A549 (cell line): Measurements from ENCODE around the gene LRIG2.
"Not testable (repeated sequence)": the region's sequence is repeated elsewhere in the genome, so short reads cannot be mapped to it uniquely, and the experiment has no call there.

Experiments
- CTCF ChIP-seq: fragments of >200 bp; sonication (Bioruptor Twin); formaldehyde crosslinking; IDR thresholded peaks from 3 replicates; pipeline ENCODE4 v1.5.1; 2016
- GATA3 ChIP-seq: IDR thresholded peaks from 2 replicates; pipeline ENCODE4 v1.6.1; 2012; ENCODE audit warnings: borderline replicate concordance
- KDM1A ChIP-seq: fragments of 200-600 bp; sonication (generic); IDR thresholded peaks from 2 replicates; pipeline ENCODE4 v1.6.1; 2016; ENCODE audit warnings: low read depth, mild to moderate bottlenecking
- POLR2A ChIP-seq: IDR thresholded peaks from 2 replicates; pipeline ENCODE4 v1.6.1; 2012; ENCODE audit warnings: mild to moderate bottlenecking, low read length
- RARB ChIP-seq: fragments of 250-450 bp; sonication (Bioruptor Pico); IDR thresholded peaks from 2 replicates; pipeline ENCODE4 v1.8.0; 2021; ENCODE audit warnings: mild to moderate bottlenecking, moderate library complexity

- not testable (repeated sequence) for TF ChIP-seq KDM1A; RARB (CRISPR knock-in tag); GATA3; CTCF; POLR2A
Measured at GRCh38 chr1:113077978-113078377, 5.0 kb downstream of the LRIG2 start.
